ENCODE results near the gene PRRG2.

The PRRG2 gene

GRCh38 chr19:49636233-49636932, 55.3 kb downstream of the PRRG2 start:
- no peak for DNase-seq

GRCh38 chr19:49637821-49638738, 57.0 kb downstream of the PRRG2 start:
- peak in 7 of 58 donors; percentile 7 to 24 (median 15) for DNase-seq

DNA sequence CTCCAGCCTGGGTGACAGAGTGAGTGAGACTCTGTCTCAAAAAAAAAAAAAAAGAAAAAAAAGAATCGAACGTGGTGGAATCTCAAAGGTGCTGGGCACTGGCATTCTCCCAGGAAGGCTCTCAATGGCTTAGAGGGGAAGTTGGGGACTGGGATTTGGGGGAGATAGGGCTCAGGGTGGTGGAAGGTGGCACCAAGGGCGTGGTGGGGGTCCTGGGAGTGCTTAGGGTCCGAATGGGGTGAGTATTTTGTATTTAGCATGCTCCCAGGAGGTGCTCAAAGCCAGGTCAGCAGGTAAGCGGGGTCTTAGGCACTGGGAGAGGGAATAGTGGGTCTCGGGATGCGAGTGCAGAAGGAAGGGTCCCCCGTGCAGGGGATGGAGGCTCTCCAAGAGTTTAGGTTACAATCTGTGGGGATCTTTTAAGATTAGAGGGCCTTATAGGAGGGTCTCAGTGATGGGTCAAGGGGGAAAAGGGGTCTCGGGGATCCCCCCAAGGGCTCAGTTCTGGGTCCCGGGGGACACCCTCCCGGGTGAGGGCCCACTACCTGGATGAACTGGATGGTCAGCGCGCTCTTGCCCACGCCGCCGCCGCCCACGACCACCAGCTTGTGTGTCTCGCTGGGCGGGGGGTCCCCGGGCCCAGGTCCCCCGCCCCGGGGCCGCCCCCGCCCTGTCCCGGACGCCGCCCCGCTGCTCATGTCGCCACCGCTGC, 58.4 kb downstream of the PRRG2 start:
- no peak for DNase-seq

DNA sequence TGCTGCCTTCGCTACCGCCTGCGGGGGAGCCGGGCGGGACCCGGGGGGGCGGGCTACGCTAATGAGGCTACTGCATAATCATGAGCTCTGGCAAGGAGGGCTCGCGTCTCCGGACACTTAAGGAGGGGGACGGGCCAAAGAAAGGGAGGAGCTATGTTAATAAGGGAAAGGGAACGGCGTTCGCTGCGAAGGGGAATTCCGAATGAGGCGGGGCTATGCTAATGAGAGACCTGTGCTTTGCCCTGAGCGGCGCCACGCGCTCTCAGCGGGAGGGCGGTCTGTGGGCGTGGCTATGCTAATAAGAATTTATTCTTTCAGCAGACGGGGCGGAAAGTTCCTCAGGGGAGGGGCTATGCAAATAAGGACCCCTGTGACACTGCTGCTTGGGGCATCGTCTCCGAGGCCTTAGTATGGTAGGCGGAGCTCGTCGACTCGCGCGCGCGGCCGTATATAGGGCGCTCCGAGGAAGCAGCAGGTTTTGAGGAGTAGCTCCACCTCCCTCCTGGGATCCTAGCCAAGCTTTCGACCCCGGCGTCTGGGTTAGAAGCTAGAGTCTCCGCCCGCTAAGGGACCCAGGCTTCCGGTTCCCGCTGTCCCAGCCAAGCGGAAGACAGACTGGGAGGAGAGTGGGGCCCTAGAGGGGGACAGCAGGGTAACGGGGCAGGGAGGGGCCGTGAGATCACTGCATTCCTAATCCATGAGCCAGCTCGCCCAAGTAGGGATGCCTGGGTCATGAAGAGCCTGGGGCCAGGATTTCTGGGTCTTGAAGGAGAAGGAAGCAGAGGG, 59.2 kb downstream of the PRRG2 start, which contains the start of gene RRAS:
Gene RRAS, minus strand, starts transcription at position 31 of the 786 bp plus-strand sequence. CDS start 45 bp downstream, outside the sequence.
- peak; percentile 69 to 100 (median 98) for DNase-seq

Measured in anterior cingulate cortex (tissue), 58 donors.